Measurements from ENCODE around the gene PCBP2. TPM values are rescaled to one million over a fixed set of nuclear protein-coding genes. Genes with fewer than 3 reads are reported as not detected.
A peak's percentile ranks its signal among the peaks of the same experiment; 100 is the strongest.

Gene PCBP2
- total RNA-seq, 1 experiment from 2014 or later, result 981 TPM

GRCh38 chr12:53507603-53507885, 55.6 kb downstream of the PCBP2 start (continued):
- TF ChIP-seq E2F1 (CRISPR knock-in tag; IDR thresholded peaks at IDR 0.05) (no peak), CREB1 (CRISPR knock-in tag; IDR thresholded peaks at IDR 0.05) (no peak), PREB (CRISPR knock-in tag; IDR thresholded peaks at IDR 0.05; ENCODE audit: borderline replicate concordance) (no peak)

GRCh38 chr12:53508534-53509170, 56.8 kb downstream of the PCBP2 start:
- peak; percentile 94 for DNase-seq (ENCODE audit: low spot score)
- CTCF ChIA-PET, result interaction anchor here (0.6 to 6.8 kb wide), 35 partner anchors 9 to 443 kb away, joined by 3 to 99 read pairs (median 5); partner anchors contain the start of genes AAAS, ATP5MC2, MAP3K12 and PFDN5
- H3K36me3 Mint-ChIP-seq, result peaks cover 21% of the 10 kb centered on the region
- TF ChIP-seq ZNF317 (CRISPR knock-in tag; IDR thresholded peaks at IDR 0.05; ENCODE audit: borderline replicate concordance, low read depth) (no peak), USF1 (CRISPR knock-in tag; IDR thresholded peaks at IDR 0.05) (no peak), ESRRA (CRISPR knock-in tag; IDR thresholded peaks at IDR 0.05; ENCODE audit: borderline replicate concordance) (no peak), ZMAT4 (CRISPR knock-in tag; IDR thresholded peaks at IDR 0.05) (no peak), ATF2 (CRISPR knock-in tag; IDR thresholded peaks at IDR 0.05; ENCODE audit: borderline replicate concordance, low read depth) (no peak), ZNF396 (CRISPR knock-in tag; IDR thresholded peaks at IDR 0.05; ENCODE audit: borderline replicate concordance) (no peak), CTCF (IDR thresholded peaks at IDR 0.05) (peak; percentile 83), GTF2I (CRISPR knock-in tag; conservative IDR thresholded peaks at IDR 0.05) (no peak)
- no peak overlapping the region for H3K4me3 Mint-ChIP-seq
- H3K9me3 Mint-ChIP-seq, result no peaks in the 10 kb centered on the region
- ATAC-seq, result peak; percentile 93
- no peaks in the 10 kb centered on the region for H3K27me3 Mint-ChIP-seq (ENCODE audit: low read depth)
- peaks cover 4% of the 10 kb centered on the region; the same call in 1 of the 2 replicates for H3K4me1 Mint-ChIP-seq
- H3K27ac Mint-ChIP-seq, result no peak overlapping the region
- POLR2A ChIA-PET, result interaction anchor here (1.0 to 1.8 kb wide), 4 partner anchors 8 to 33 kb away, joined by 3 to 4 read pairs (median 4); partner anchors contain the start of gene TARBP2

GRCh38 chr12:53510181-53510812, 58.4 kb downstream of the PCBP2 start:
- H3K4me1 Mint-ChIP-seq, result peaks cover 4% of the 10 kb centered on the region; the same call in 1 of the 2 replicates
- ChIA-PET CTCF (interaction anchor here (0.7 to 6.8 kb wide), 4 partner anchors 11 to 158 kb away, joined by 3 to 99 read pairs (median 10); partner anchors contain the start of genes MAP3K12 and TARBP2), POLR2A (interaction anchor here (0.6 to 1.8 kb wide), 2 partner anchors 9 to 12 kb away, joined by 4 read pairs; partner anchors contain the start of gene TARBP2)
- no peak for TF ChIP-seq OVOL2 (CRISPR knock-in tag; IDR thresholded peaks at IDR 0.05; ENCODE audit: borderline replicate concordance)
- no peak for TF ChIP-seq NFE2L1 (CRISPR knock-in tag; IDR thresholded peaks at IDR 0.05)
- H3K4me3 Mint-ChIP-seq, result no peak overlapping the region
- DNase-seq (ENCODE audit: low spot score) (no peak), ATAC-seq (no peak)
- no peaks in the 10 kb centered on the region for H3K27me3 Mint-ChIP-seq (ENCODE audit: low read depth)
- no peaks in the 10 kb centered on the region for H3K9me3 Mint-ChIP-seq
- peaks cover 12% of the 10 kb centered on the region for H3K36me3 Mint-ChIP-seq
- no peak overlapping the region for H3K27ac Mint-ChIP-seq
